ENCODE data around the gene CNTFR. TPM values are rescaled to one million over a fixed set of nuclear protein-coding genes. Genes with fewer than 3 reads are reported as not detected.

CNTFR gene
- total RNA-seq, 3 donors from 2014 or later = 1.5 to 14.5 (median 7.7) TPM

GRCh38 chr9:34556949-34557348 lies 32.6 kb downstream of the CNTFR start:
- intact Hi-C loops (cut with DNase I, micrococcal nuclease) = no loop called here
- no peak for DNase-seq
- ATAC-seq = no peak
- no peaks in the 10 kb centered on the region for H3K9me3 ChIP-seq
- no peak for TF ChIP-seq CTCF (IDR thresholded peaks at IDR 0.05)
- no peak overlapping the region for H3K4me3 ChIP-seq
- H3K4me1 ChIP-seq (ENCODE audit: low read depth) = peaks cover 14% of the 10 kb centered on the region
- no peaks in the 10 kb centered on the region for H3K36me3 ChIP-seq (ENCODE audit: low read depth)

- ATAC-seq (no peak), DNase-seq (no peak)
- H3K4me3 ChIP-seq = no peak overlapping the region
- no peak for TF ChIP-seq CTCF (IDR thresholded peaks at IDR 0.05)
- intact Hi-C loops (cut with DNase I, micrococcal nuclease) = no loop called here
- H3K36me3 ChIP-seq (ENCODE audit: low read depth) = no peaks in the 10 kb centered on the region
- peaks cover 14% of the 10 kb centered on the region for H3K4me1 ChIP-seq (ENCODE audit: low read depth)
- H3K9me3 ChIP-seq = no peaks in the 10 kb centered on the region
Observed at GRCh38 chr9:34555936-34556525, 33.5 kb downstream of the CNTFR start.

GRCh38 chr9:34555500-34555899 lies 34.0 kb downstream of the CNTFR start:
- Histone ChIP-seq H3K4me1 (ENCODE audit: low read depth) (peaks cover 12% of the 10 kb centered on the region), H3K36me3 (ENCODE audit: low read depth) (no peaks in the 10 kb centered on the region), H3K4me3 (no peak overlapping the region), H3K9me3 (no peaks in the 10 kb centered on the region)
- no peak for ATAC-seq
- no peak for TF ChIP-seq CTCF (IDR thresholded peaks at IDR 0.05)
- DNase-seq = no peak
- intact Hi-C loops (cut with DNase I, micrococcal nuclease) = no loop called here

GRCh38 chr9:34555002-34555348 lies 34.5 kb downstream of the CNTFR start:
- Histone ChIP-seq H3K9me3 (no peaks in the 10 kb centered on the region), H3K36me3 (ENCODE audit: low read depth) (no peaks in the 10 kb centered on the region), H3K4me1 (ENCODE audit: low read depth) (peaks cover 8% of the 10 kb centered on the region), H3K4me3 (no peak overlapping the region)
- intact Hi-C loops (cut with DNase I, micrococcal nuclease) = no loop called here
- DNase-seq (no peak), ATAC-seq (no peak)
- TF ChIP-seq CTCF (IDR thresholded peaks at IDR 0.05) = no peak

- TF ChIP-seq CTCF (IDR thresholded peaks at IDR 0.05) = no peak
- DNase-seq = no peak
- H3K4me1 ChIP-seq (ENCODE audit: low read depth) = peaks cover 2% of the 10 kb centered on the region
- H3K36me3 ChIP-seq (ENCODE audit: low read depth) = no peaks in the 10 kb centered on the region
- no peak for ATAC-seq
- H3K9me3 ChIP-seq = no peaks in the 10 kb centered on the region
- intact Hi-C loops (cut with DNase I, micrococcal nuclease) = no loop called here
- H3K4me3 ChIP-seq = no peak overlapping the region
Observed at GRCh38 chr9:34554211-34555001, 35.1 kb downstream of the CNTFR start.
